ENCODE measurements around the gene RAP1GDS1. TPM values are rescaled to one million over a fixed set of nuclear protein-coding genes. Genes with fewer than 3 reads are reported as not detected.
A peak's percentile ranks its signal among the peaks of the same experiment; 100 is the strongest.

RAP1GDS1 gene
- polyA plus RNA-seq, 3 donors = 23.6 to 37.9 (median 37.8) TPM

DNA sequence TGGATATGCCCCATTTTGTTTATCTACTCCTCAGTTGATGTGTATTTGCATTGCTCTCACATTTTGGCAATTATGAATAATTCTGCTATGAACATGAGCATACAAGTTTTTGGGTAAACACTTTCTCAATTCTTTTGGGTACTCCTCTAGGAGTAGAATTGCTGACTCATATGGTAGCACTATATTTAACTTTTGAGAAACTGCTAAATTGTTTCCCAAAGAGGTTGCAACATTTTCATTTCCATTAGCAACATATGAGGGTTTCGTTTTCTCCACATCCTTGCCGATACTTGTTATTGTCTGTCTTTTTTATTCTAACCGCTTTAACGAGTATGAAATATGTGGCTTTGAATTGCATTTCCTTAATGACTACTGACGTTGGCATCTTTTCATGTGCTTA is 211.9 kb downstream of the RAP1GDS1 start:
- peaks cover 0 to 3% (median 0%) of the 10 kb centered on the region in 3 donors for H3K27me3 Mint-ChIP-seq (ENCODE audit: low read depth in 3 of 3)
- H3K4me3 ChIP-seq (replicated peaks in 1 of 3; ENCODE audit: low read depth in 2 of 3, low read length in 3 of 3) = peak overlapping the region in 1 of 3 experiments; percentile 17
- H3K4me2 ChIP-seq (replicated peaks; ENCODE audit: extremely low read depth, low read length, poor library complexity, severe bottlenecking) = no peak overlapping the region
- H3K27ac Mint-ChIP-seq = no peak overlapping the region
- H3K27ac ChIP-seq (ENCODE audit: low read depth in 1 of 2, low read length in 2 of 2) = no peak overlapping the region
- TF ChIP-seq, protein P1, sequence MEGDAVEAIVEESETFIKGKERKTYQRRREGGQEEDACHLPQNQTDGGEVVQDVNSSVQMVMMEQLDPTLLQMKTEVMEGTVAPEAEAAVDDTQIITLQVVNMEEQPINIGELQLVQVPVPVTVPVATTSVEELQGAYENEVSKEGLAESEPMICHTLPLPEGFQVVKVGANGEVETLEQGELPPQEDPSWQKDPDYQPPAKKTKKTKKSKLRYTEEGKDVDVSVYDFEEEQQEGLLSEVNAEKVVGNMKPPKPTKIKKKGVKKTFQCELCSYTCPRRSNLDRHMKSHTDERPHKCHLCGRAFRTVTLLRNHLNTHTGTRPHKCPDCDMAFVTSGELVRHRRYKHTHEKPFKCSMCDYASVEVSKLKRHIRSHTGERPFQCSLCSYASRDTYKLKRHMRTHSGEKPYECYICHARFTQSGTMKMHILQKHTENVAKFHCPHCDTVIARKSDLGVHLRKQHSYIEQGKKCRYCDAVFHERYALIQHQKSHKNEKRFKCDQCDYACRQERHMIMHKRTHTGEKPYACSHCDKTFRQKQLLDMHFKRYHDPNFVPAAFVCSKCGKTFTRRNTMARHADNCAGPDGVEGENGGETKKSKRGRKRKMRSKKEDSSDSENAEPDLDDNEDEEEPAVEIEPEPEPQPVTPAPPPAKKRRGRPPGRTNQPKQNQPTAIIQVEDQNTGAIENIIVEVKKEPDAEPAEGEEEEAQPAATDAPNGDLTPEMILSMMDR (IDR thresholded peaks at IDR 0.05) = no peak
- peaks cover 0 to 3% of the 10 kb centered on the region in 2 donors for H3K36me3 Mint-ChIP-seq
- WGBS (ENCODE audit: insufficient coverage) = no CpG with 5 or more reads among the region's 5 CpGs
- H3K36me3 ChIP-seq (replicated peaks in 1 of 2; ENCODE audit: control insufficient read depth in 1 of 2, insufficient read depth in 2 of 2, low read length in 2 of 2) = no peaks in the 10 kb centered on the region
- intact Hi-C loops (cut with micrococcal nuclease) = no loop called here
- peaks cover 0 to 12% of the 10 kb centered on the region in 2 donors for H3K9me3 ChIP-seq (replicated peaks in 1 of 2; ENCODE audit: control insufficient read depth in 1 of 2, insufficient read depth in 1 of 2, low read length in 2 of 2)
- peak overlapping the region in 1 of 2 donors; percentile 31 for H3K4me3 Mint-ChIP-seq
- H3K4me1 ChIP-seq (ENCODE audit: control insufficient read depth in 1 of 2, insufficient read depth in 2 of 2, low read length in 2 of 2) = peaks cover 4 to 6% of the 10 kb centered on the region in 2 donors
- H3K79me2 ChIP-seq (ENCODE audit: insufficient read depth, low read length) = no peaks in the 10 kb centered on the region
- no peak for DNase-seq
- H3K9ac ChIP-seq (ENCODE audit: insufficient read depth, low read length, poor library complexity, severe bottlenecking) = no peak overlapping the region
- no peak overlapping the region for H2AFZ ChIP-seq (ENCODE audit: insufficient read depth, low read depth, low read length, poor library complexity, severe bottlenecking)
- no peaks in the 10 kb centered on the region for H3K27me3 ChIP-seq (ENCODE audit: control insufficient read depth in 2 of 2, insufficient read depth in 2 of 2, low read length in 2 of 2)
- no peaks in the 10 kb centered on the region for H4K20me1 ChIP-seq (ENCODE audit: insufficient read depth, low read length)
- H3K9me3 Mint-ChIP-seq = peaks cover 8 to 14% (median 12%) of the 10 kb centered on the region in 7 donors
- H3K4me1 Mint-ChIP-seq = peaks cover 12% of the 10 kb centered on the region

GRCh38 chr4:98474408-98474844 is 213.2 kb downstream of the RAP1GDS1 start:
- TF ChIP-seq, protein P1 (IDR thresholded peaks at IDR 0.05) = no peak
- no peaks in the 10 kb centered on the region for H3K36me3 ChIP-seq (replicated peaks in 1 of 2; ENCODE audit: control insufficient read depth in 1 of 2, insufficient read depth in 2 of 2, low read length in 2 of 2)
- H3K9me3 Mint-ChIP-seq = peaks cover 8 to 14% (median 14%) of the 10 kb centered on the region in 7 donors
- H3K27me3 Mint-ChIP-seq (ENCODE audit: low read depth in 3 of 3) = no peaks in the 10 kb centered on the region
- H3K27me3 ChIP-seq (ENCODE audit: control insufficient read depth in 2 of 2, insufficient read depth in 2 of 2, low read length in 2 of 2) = no peaks in the 10 kb centered on the region
- WGBS (ENCODE audit: insufficient coverage) = 83% methylated on average over 1 of the region's 3 CpGs
- no peak overlapping the region for H3K4me2 ChIP-seq (replicated peaks; ENCODE audit: extremely low read depth, low read length, poor library complexity, severe bottlenecking)
- H3K27ac ChIP-seq (ENCODE audit: low read depth in 1 of 2, low read length in 2 of 2) = no peak overlapping the region
- no peak for DNase-seq
- H3K4me1 ChIP-seq (ENCODE audit: control insufficient read depth in 1 of 2, insufficient read depth in 2 of 2, low read length in 2 of 2) = no peaks in the 10 kb centered on the region
- no peak overlapping the region for H3K4me3 Mint-ChIP-seq
- no peak overlapping the region for H3K27ac Mint-ChIP-seq
- peaks cover 0 to 3% of the 10 kb centered on the region in 2 donors for H3K36me3 Mint-ChIP-seq
- peaks cover 6% of the 10 kb centered on the region for H3K4me1 Mint-ChIP-seq
- H4K20me1 ChIP-seq (ENCODE audit: insufficient read depth, low read length) = no peaks in the 10 kb centered on the region
- H3K9ac ChIP-seq (ENCODE audit: insufficient read depth, low read length, poor library complexity, severe bottlenecking) = no peak overlapping the region
- intact Hi-C loops (cut with micrococcal nuclease) = no loop called here
- peaks cover 0 to 12% of the 10 kb centered on the region in 2 donors for H3K9me3 ChIP-seq (replicated peaks in 1 of 2; ENCODE audit: control insufficient read depth in 1 of 2, insufficient read depth in 1 of 2, low read length in 2 of 2)
- no peak overlapping the region for H3K4me3 ChIP-seq (replicated peaks in 1 of 3; ENCODE audit: low read depth in 2 of 3, low read length in 3 of 3)
- no peaks in the 10 kb centered on the region for H3K79me2 ChIP-seq (ENCODE audit: insufficient read depth, low read length)
- H2AFZ ChIP-seq (ENCODE audit: insufficient read depth, low read depth, low read length, poor library complexity, severe bottlenecking) = no peak overlapping the region

Data from CD14-positive monocyte (primary cell).